Bronchial epithelial cell (primary cell): Measurements from ENCODE around the gene UBE2L5. TPM values are rescaled to one million over a fixed set of nuclear protein-coding genes. Genes with fewer than 3 reads are reported as not detected.
"Not testable (repeated sequence)": the region's sequence is repeated elsewhere in the genome, so short reads cannot be mapped to it uniquely, and the experiment has no call there.

Source experiments
- DNase-seq: peaks from one replicate; pipeline ENCODE4 v3.0.0-alpha.2; 2010; ENCODE audit warnings: low read depth
- FAIRE-seq: peaks from 2 replicates; lab custom pipeline; 2011; peaks lifted over from hg19 to GRCh38; lab: Jason Lieb, UNC
- H3K27me3 ChIP-seq: 2 replicates; pipeline ENCODE4 v1.5.1; 2011; ENCODE audit warnings: low read length; ENCODE audit not compliant: control insufficient read depth, insufficient read depth
- H3K36me3 ChIP-seq: 2 replicates; pipeline ENCODE4 v1.5.1; 2011; ENCODE audit warnings: low read length; ENCODE audit not compliant: control insufficient read depth, insufficient read depth
- H3K4me3 ChIP-seq: 2 replicates; pipeline ENCODE4 v1.5.1; 2011; ENCODE audit warnings: mild to moderate bottlenecking, low read depth, low read length, control low read depth
- total RNA-seq: library from RNA; depleted of rRNA; stranded (reverse); fragments of >200 nt; gene quantifications from 2 replicates; pipeline ENCODE4 v1.2.1, GENCODE V29; 2014
- TF ChIP-seq, protein P1 (sequence below): IDR thresholded peaks from 2 replicates; pipeline ENCODE4 v1.5.1; 2011; ENCODE audit warnings: mild to moderate bottlenecking, moderate library complexity, low read length, control low read depth, inconsistent platforms; ENCODE audit not compliant: insufficient read depth, severe bottlenecking

The UBE2L5 gene
- total RNA-seq, 1 donor from 2014 or later, result not detected

DNA sequence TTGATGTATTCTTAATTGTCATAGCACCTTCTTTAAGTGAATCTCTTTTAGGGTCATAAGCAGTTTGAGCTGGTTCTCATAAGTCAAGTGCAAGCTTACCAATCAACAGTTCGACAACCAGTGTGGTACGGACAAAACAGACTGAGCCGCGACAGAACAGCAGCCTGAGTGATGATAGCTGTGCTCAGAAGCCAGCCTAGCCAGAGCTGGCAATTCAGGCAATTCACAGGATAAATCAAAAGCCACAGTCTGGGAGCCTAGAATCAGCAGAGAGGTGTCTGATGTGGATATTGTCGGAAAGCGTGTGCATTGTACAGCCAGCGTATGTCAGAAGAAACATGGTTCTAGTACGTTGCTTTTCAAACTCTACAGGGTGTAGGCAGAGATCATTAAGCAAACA, 14.9 kb downstream of the UBE2L5 start:
- FAIRE-seq (no peak), DNase-seq (no peak)
- H3K27me3 ChIP-seq, result no peaks in the 10 kb centered on the region
- no peak overlapping the region for H3K4me3 ChIP-seq
- TF ChIP-seq, protein P1, sequence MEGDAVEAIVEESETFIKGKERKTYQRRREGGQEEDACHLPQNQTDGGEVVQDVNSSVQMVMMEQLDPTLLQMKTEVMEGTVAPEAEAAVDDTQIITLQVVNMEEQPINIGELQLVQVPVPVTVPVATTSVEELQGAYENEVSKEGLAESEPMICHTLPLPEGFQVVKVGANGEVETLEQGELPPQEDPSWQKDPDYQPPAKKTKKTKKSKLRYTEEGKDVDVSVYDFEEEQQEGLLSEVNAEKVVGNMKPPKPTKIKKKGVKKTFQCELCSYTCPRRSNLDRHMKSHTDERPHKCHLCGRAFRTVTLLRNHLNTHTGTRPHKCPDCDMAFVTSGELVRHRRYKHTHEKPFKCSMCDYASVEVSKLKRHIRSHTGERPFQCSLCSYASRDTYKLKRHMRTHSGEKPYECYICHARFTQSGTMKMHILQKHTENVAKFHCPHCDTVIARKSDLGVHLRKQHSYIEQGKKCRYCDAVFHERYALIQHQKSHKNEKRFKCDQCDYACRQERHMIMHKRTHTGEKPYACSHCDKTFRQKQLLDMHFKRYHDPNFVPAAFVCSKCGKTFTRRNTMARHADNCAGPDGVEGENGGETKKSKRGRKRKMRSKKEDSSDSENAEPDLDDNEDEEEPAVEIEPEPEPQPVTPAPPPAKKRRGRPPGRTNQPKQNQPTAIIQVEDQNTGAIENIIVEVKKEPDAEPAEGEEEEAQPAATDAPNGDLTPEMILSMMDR, result no peak
- no peaks in the 10 kb centered on the region for H3K36me3 ChIP-seq

DNA sequence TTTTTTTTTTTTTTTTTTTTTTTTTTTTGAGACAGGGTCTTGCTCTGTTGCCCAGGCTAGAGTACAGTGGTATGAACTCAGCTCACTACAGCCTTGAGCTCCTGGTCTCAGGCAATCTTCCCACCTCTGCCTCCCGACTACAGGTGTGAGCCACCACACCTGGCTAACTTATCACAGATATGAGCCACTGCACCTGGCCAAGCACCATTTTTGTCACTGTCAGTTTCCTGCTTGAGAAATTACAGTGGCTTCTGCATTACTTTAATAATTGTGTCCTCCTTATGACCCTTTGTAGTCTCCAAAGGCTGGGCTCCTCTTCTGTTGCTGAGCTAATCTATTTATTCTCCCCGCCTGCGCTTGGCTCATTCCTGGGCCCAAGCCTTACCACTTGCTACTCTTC, 16.0 kb downstream of the UBE2L5 start:
- Histone ChIP-seq H3K27me3 (no peaks in the 10 kb centered on the region), H3K4me3 (no peak overlapping the region), H3K36me3 (no peaks in the 10 kb centered on the region)
- TF ChIP-seq, protein P1, result no peak
- no peak for DNase-seq
- no peak for FAIRE-seq

DNA sequence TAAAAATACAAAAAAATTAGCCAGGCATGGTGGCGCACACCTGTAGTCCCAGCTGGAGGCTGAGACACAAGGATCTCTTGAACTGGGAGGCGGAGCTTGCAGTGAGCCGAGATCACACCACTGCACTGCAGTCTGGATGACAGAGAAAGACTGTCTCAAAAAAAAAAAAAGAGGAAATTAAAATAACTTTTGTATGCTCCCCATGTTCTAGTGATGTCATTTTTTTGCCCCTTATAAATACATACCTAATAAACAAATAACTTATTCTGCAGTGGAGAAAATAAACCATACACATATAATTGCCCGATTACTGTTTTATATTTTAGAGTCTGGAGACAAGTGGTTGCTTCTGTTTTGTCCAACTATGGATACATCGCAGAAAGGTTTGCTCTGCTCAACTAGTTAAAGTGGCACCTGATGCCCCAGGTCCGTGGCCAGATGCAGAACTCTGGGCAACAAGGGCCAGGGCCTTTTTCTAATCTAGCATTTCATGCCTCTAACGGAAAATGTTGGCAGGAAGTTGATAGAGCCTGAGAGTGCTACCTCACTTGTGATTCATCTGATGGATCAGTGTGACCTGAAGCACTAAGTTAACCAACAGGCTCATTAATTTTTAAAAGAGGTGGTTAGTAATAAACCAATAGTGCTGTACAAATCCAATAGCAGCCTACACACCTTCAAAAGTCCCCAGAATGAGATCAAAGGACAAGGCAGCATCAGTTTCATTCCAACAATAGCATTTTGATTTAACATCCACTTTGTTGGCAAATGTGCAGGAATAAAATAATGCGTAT, 18.8 kb downstream of the UBE2L5 start:
- no peaks in the 10 kb centered on the region for H3K27me3 ChIP-seq
- H3K36me3 ChIP-seq, result no peaks in the 10 kb centered on the region
- TF ChIP-seq, protein P1, result no peak
- FAIRE-seq (no peak), DNase-seq (peak; percentile 40)
- H3K4me3 ChIP-seq, result no peak overlapping the region

DNA sequence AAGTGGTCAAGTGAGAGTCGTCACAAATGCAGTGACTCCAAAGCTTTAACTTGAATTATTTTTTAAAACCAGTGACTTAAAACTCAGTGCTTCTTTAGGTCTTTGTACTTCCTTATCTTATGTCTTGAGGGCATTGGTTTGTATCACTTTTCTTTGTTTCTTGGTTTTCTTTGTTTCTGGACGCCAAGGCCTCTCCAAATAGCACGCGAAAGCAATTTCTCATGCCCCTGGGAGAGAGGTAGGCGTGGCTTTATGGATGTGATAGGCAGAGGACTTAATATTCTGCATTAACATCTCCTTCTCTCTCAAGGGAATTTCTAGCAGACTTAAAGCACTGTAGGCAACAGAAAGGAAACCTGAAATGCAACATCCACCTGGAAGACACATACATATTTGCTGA, 20.6 kb downstream of the UBE2L5 start:
- DNase-seq (no peak), FAIRE-seq (no peak)
- H3K36me3 ChIP-seq, result no peaks in the 10 kb centered on the region
- no peaks in the 10 kb centered on the region for H3K27me3 ChIP-seq
- TF ChIP-seq, protein P1, result no peak
- no peak overlapping the region for H3K4me3 ChIP-seq

DNA sequence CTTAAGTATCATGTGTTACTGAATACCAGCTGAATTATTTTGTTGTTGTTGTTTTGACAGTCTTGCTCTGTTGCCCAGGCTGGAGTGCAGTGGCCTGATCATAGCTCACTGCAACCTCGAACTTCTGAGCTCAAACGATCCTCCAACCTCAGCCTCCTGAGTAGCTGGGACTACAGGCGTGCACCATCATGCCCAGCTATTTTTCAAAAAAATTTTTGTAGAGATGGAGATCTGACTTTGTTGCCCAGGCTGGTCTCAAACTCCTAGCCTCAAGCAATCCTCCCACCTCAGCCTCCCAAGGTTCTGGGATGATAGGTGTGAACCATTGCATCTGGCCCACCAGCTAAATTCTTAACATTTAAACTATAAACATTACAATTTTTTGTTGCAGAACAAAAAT, 21.2 kb downstream of the UBE2L5 start:
- not testable (repeated sequence) for H3K36me3 ChIP-seq, H3K27me3 ChIP-seq, H3K4me3 ChIP-seq, DNase-seq, FAIRE-seq

DNA sequence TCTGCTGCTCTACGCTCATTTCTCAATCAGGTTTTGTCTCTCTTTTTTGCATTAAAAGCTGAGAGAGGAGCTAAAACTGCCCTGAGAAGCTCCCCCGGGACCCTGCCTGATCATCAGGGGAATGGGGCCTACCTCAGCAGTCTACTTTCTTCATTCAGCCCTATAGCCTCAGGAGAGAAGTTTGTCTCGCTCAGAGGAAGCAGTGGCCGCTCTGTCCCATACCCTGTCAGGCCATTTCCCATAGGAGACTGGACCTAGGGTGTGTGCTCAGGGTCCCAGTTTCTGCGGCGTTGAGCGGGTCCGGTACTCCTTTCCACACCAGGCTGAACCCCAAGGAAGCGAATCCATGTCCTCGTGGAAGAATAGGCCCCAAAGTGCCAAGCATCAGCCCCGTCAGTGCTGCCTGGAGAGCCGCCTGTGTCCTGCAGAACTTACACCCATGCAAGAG, 21.7 kb downstream of the UBE2L5 start:
- TF ChIP-seq, protein P1, result no peak
- no peak for FAIRE-seq
- Histone ChIP-seq H3K4me3 (no peak overlapping the region), H3K27me3 (no peaks in the 10 kb centered on the region), H3K36me3 (no peaks in the 10 kb centered on the region)
- no peak for DNase-seq
